Measurements from ENCODE around the gene TXNDC11.

DNA sequence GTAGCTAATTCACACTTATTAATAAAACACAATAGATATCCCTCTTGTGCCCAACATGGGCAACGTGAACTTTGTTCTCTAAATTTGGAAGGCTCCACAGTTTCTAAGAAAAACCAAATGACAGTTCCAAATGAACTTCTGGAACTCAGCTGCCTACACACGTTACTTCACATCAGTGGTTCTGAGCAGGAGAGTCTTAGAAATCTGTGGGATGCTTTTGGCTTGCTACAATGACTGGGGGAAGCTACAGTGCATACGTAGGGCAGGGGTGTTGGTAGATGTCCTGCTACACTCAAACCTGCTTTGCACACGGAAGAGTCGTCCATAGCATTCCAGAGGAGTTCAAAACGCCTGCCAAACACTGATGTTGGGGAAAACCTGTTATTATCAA, 8.0 kb downstream of the TXNDC11 start:
- TF ChIP-seq CTCF (optimal IDR thresholded peaks at IDR 0.05 in 1 of 3, IDR thresholded peaks at IDR 0.05 in 1 of 3, conservative IDR thresholded peaks at IDR 0.05 in 1 of 3; ENCODE audit: extremely low read depth in 1 of 3, insufficient read depth in 2 of 3, low read length in 3 of 3) (no peak), EZH2 (IDR thresholded peaks at IDR 0.05; ENCODE audit: low read length) (no peak)
